ENCODE results near the gene REPS1.

REPS1 gene

DNA sequence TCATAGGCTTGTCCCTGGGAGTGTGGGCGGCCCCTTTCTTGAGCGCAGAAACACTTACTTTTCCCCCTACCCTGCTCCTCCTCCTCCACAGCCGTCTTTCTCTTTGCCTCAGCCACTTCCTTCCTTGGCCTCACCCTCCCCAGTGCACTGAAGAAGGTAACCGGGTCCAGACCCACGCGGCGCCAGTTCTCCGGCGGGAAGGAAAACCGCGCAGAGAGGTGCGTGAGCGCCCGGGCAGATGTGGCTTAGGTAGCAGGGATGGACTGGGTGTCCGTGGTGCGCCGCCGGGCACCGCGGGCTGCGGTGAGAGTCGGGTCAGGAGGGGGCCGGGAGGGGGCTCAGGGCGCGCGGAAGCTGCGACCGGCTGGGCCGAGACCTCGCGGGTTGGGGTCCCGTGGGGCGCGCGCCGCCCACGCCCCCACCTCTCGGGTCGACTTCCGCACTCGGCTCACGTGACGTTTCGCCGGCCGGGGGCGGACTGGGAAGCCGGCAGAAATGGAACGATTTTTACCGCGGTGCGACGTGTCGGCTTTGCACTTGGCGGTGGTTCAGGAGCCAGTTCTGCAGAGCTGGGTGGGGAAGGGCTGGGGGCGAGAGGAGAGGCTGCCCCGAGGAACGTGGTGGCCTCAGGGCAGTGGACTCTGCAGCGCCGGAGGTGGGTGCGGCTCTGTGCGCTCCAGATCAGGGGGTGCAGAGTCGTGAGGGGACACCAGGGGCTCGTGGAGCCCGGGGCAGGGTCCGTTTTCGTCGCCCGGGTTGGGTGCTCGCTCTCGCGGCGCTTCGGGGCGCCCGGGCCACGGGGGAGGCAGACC, 40.8 kb upstream of the REPS1 start, which contains the start of gene ABRACL (continued):
- TF ChIP-seq, protein P1, sequence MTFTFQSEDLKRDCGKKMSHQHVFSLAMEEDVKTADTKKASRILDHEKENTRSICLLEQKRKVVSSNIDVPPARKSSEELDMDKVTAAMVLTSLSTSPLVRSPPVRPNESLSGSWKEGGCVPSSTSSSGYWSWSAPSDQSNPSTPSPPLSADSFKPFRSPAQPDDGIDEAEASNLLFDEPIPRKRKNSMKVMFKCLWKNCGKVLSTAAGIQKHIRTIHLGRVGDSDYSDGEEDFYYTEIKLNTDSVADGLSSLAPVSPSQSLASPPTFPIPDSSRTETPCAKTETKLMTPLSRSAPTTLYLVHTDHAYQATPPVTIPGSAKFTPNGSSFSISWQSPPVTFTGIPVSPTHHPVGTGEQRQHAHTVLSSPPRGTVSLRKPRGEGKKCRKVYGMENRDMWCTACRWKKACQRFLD (tag by site-specific recombination; IDR thresholded peaks at IDR 0.05): peak; percentile 100
- no peak for TF ChIP-seq ZBTB1 (tag by site-specific recombination; IDR thresholded peaks at IDR 0.05)
- TF ChIP-seq ZFP69B (tag by site-specific recombination; IDR thresholded peaks at IDR 0.05): no peak
- no peak for TF ChIP-seq MEIS1 (CRISPR knock-in tag; IDR thresholded peaks at IDR 0.05; ENCODE audit: borderline replicate concordance)
- no peak for TF ChIP-seq ZNF266 (tag by site-specific recombination; IDR thresholded peaks at IDR 0.05; ENCODE audit: low read depth)
- TF ChIP-seq PRDM2 (tag by site-specific recombination; IDR thresholded peaks at IDR 0.05; ENCODE audit: borderline replicate concordance): no peak
- peak; percentile 63 for TF ChIP-seq ZNF449 (tag by site-specific recombination; IDR thresholded peaks at IDR 0.05)
- TF ChIP-seq ZFP41 (tag by site-specific recombination; IDR thresholded peaks at IDR 0.05; ENCODE audit: borderline replicate concordance): no peak
- TF ChIP-seq, protein P2, sequence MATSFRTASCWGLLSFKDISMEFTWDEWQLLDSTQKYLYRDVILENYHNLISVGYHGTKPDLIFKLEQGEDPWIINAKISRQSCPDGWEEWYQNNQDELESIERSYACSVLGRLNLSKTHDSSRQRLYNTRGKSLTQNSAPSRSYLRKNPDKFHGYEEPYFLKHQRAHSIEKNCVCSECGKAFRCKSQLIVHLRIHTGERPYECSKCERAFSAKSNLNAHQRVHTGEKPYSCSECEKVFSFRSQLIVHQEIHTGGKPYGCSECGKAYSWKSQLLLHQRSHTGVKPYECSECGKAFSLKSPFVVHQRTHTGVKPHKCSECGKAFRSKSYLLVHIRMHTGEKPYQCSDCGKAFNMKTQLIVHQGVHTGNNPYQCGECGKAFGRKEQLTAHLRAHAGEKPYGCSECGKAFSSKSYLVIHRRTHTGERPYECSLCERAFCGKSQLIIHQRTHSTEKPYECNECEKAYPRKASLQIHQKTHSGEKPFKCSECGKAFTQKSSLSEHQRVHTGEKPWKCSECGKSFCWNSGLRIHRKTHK (tag by site-specific recombination; IDR thresholded peaks at IDR 0.05): no peak
- TF ChIP-seq ZNF398 (tag by site-specific recombination; IDR thresholded peaks at IDR 0.05): peak; percentile 74
- TF ChIP-seq ZNF274 (IDR thresholded peaks at IDR 0.05; ENCODE audit: low read length): no peak
- TF ChIP-seq ZNF274 (tag by site-specific recombination; IDR thresholded peaks at IDR 0.05; ENCODE audit: borderline replicate concordance): no peak
- no peak for TF ChIP-seq ZNF48 (tag by site-specific recombination; IDR thresholded peaks at IDR 0.05)
- no peak for TF ChIP-seq ZNF626 (tag by site-specific recombination; IDR thresholded peaks at IDR 0.05)
- TF ChIP-seq ZNF610 (tag by site-specific recombination; IDR thresholded peaks at IDR 0.05; ENCODE audit: borderline replicate concordance): no peak
- TF ChIP-seq ZNF692 (tag by site-specific recombination; IDR thresholded peaks at IDR 0.05): peak; percentile 71
- TF ChIP-seq, protein P3, sequence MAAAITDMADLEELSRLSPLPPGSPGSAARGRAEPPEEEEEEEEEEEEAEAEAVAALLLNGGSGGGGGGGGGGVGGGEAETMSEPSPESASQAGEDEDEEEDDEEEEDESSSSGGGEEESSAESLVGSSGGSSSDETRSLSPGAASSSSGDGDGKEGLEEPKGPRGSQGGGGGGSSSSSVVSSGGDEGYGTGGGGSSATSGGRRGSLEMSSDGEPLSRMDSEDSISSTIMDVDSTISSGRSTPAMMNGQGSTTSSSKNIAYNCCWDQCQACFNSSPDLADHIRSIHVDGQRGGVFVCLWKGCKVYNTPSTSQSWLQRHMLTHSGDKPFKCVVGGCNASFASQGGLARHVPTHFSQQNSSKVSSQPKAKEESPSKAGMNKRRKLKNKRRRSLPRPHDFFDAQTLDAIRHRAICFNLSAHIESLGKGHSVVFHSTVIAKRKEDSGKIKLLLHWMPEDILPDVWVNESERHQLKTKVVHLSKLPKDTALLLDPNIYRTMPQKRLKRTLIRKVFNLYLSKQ (tag by site-specific recombination; IDR thresholded peaks at IDR 0.05; ENCODE audit: borderline replicate concordance): no peak
- no peak for TF ChIP-seq ZNF354C (tag by site-specific recombination; IDR thresholded peaks at IDR 0.05; ENCODE audit: borderline replicate concordance, low read depth)
- TF ChIP-seq ZEB2 (tag by site-specific recombination; IDR thresholded peaks at IDR 0.05): 0 out of 2 replicates have a peak, but pooled peaks have one; percentile 52
- TF ChIP-seq, protein P4, sequence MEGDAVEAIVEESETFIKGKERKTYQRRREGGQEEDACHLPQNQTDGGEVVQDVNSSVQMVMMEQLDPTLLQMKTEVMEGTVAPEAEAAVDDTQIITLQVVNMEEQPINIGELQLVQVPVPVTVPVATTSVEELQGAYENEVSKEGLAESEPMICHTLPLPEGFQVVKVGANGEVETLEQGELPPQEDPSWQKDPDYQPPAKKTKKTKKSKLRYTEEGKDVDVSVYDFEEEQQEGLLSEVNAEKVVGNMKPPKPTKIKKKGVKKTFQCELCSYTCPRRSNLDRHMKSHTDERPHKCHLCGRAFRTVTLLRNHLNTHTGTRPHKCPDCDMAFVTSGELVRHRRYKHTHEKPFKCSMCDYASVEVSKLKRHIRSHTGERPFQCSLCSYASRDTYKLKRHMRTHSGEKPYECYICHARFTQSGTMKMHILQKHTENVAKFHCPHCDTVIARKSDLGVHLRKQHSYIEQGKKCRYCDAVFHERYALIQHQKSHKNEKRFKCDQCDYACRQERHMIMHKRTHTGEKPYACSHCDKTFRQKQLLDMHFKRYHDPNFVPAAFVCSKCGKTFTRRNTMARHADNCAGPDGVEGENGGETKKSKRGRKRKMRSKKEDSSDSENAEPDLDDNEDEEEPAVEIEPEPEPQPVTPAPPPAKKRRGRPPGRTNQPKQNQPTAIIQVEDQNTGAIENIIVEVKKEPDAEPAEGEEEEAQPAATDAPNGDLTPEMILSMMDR (tag by site-specific recombination; IDR thresholded peaks at IDR 0.05): no peak
- TF ChIP-seq ZNF521 (tag by site-specific recombination; IDR thresholded peaks at IDR 0.05): no peak

All from HEK293 (cell line).